ENCODE results near the gene BDH2. TPM values are rescaled to one million over a fixed set of nuclear protein-coding genes. Genes with fewer than 3 reads are reported as not detected.

The BDH2 gene
- total RNA-seq = 39.0 and 48.5 TPM in 2 replicates

GRCh38 chr4:103099691-103100392 is at the start of gene BDH2:
TSS of gene BDH2 (minus strand) at chr4:103099834. CDS start at chr4:103096254, 3,580 bp downstream.

GRCh38 chr4:103076747-103077347 is 22.8 kb downstream of the BDH2 start, which contains the start of gene SLC9B2:
TSS of gene SLC9B2 (minus strand) at chr4:103076761. CDS start at chr4:103067550, 9,211 bp downstream.

Other genes with a start within 250 kb of the BDH2 start
- gene CISD2, start 230.8 kb downstream of the BDH2 start, total RNA-seq = 30.2 and 33.4 TPM in 2 replicates
- gene SLC9B1, start 80.1 kb downstream of the BDH2 start, total RNA-seq = 0.55 and 0.87 TPM in 2 replicates
- gene SLC9B2, start 23.1 kb downstream of the BDH2 start, total RNA-seq = 15.4 and 25.2 TPM in 2 replicates
- 11.9 and 58.4 TPM in 2 replicates for gene CENPE, start 98.5 kb upstream of the BDH2 start, total RNA-seq

Measured in uterine smooth muscle cell (primary cell).